BE2C (cell line): ENCODE results near the gene PNPLA7.

Source experiments
- DNase-seq: peaks from one replicate; pipeline ENCODE4 v3.0.0-alpha.2; 2020
- H3K27me3 ChIP-seq: fragments of 250-450 bp; sonication (Bioruptor Pico); 2 replicates; pipeline ENCODE4 v1.5.1; 2020; ENCODE audit warnings: mild to moderate bottlenecking
- H3K36me3 ChIP-seq: fragments of 250-450 bp; sonication (Bioruptor Pico); 2 replicates; pipeline ENCODE4 v1.5.1; 2020; ENCODE audit warnings: mild to moderate bottlenecking
- H3K4me1 ChIP-seq: fragments of 250-450 bp; sonication (Bioruptor Pico); 2 replicates; pipeline ENCODE4 v1.5.1; 2020
- H3K4me3 ChIP-seq: 2 replicates; pipeline ENCODE4 v1.5.1; 2011; ENCODE audit warnings: low read depth, low read length
- H3K9me3 ChIP-seq: fragments of 250-450 bp; sonication (Bioruptor Pico); 2 replicates; pipeline ENCODE4 v1.5.1; 2020
- TF ChIP-seq, protein P1 (sequence below): IDR thresholded peaks from 2 replicates; pipeline ENCODE4 v1.5.1; 2012; ENCODE audit warnings: mild to moderate bottlenecking, low read depth, low read length

The PNPLA7 gene

DNA sequence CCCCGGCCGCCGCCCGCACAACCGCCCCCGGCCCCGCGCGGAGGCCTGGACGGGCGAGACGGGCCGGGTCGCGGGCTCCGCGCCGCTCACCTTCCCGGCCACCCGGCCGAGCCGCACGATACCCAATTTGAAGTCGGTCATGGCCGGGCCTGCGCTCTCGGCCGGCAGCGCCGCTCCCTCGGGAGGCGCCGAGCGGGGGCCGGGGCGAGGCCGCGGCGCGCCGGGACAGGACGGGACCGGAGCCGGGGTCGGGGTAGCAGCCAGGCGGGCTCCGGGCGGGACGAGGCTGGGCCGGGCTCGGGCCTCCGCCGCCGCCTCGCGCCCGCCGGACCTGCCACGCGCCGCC, 39.9 kb upstream of the PNPLA7 start:
- Histone ChIP-seq H3K4me3 (peak overlapping the region; percentile 72), H3K27me3 (no peaks in the 10 kb centered on the region), H3K36me3 (peaks cover 27% of the 10 kb centered on the region), H3K9me3 (no peaks in the 10 kb centered on the region), H3K4me1 (no peaks in the 10 kb centered on the region)
- TF ChIP-seq, protein P1, sequence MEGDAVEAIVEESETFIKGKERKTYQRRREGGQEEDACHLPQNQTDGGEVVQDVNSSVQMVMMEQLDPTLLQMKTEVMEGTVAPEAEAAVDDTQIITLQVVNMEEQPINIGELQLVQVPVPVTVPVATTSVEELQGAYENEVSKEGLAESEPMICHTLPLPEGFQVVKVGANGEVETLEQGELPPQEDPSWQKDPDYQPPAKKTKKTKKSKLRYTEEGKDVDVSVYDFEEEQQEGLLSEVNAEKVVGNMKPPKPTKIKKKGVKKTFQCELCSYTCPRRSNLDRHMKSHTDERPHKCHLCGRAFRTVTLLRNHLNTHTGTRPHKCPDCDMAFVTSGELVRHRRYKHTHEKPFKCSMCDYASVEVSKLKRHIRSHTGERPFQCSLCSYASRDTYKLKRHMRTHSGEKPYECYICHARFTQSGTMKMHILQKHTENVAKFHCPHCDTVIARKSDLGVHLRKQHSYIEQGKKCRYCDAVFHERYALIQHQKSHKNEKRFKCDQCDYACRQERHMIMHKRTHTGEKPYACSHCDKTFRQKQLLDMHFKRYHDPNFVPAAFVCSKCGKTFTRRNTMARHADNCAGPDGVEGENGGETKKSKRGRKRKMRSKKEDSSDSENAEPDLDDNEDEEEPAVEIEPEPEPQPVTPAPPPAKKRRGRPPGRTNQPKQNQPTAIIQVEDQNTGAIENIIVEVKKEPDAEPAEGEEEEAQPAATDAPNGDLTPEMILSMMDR: no peak
- DNase-seq: no peak

DNA sequence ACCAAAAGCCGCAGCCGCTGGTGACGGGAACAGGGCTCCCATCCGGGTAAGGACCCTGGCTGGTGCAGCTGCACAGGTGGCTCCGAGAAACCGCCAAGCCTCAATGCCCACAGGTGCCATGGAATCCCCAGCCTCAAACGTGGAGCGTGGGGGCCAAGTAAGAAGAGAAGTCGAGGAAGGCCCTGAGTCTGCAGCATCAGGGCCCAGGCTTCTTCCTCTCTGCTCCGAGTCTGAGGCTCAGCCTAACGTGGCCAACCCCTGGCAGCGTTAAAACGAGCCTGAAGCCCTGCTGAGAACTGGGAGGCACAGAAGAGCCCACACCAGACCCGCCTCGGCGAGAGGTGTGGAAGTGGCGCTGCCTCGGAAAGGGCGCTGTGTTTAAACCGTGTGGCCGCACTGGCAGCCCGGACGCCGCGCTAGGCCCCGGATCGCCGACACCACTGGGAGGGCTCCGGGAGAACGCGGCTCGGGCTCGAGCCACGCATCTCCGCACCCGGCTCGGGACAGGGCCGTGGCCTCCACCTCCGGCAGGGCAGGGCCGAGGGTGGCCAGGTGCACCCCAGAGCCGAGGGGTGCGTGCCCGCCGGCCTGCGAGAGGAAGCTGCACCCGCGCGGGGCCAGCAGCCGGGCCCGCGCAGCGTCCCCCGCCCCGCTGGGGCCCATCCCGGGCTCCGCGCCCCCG, 39.4 kb upstream of the PNPLA7 start:
- peak overlapping the region; percentile 72 for H3K4me3 ChIP-seq
- peaks cover 31% of the 10 kb centered on the region for H3K36me3 ChIP-seq
- H3K4me1 ChIP-seq: no peaks in the 10 kb centered on the region
- TF ChIP-seq, protein P1: no peak
- no peak for DNase-seq
- no peaks in the 10 kb centered on the region for H3K9me3 ChIP-seq
- H3K27me3 ChIP-seq: no peaks in the 10 kb centered on the region

DNA sequence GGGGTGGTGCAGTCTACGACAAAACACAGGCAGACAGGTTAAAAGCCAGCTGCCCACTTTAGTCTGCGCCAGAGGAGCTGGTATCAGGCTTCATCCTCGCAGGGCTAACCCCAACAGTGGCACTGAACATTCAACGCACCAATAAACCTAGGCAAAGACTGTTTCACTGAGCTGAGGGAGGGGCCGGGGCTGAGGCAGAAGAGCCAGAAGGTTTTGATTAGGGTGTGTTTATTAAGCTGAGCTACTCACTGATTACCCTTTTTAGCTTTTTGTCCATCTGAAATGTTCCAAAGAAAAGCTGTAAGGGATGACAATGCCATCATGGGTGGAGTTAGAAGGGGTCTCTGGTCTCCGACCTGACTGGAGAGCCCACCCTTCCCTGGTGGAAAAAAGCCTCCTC, 38.7 kb upstream of the PNPLA7 start:
- Histone ChIP-seq H3K36me3 (peaks cover 38% of the 10 kb centered on the region), H3K9me3 (no peaks in the 10 kb centered on the region), H3K4me3 (peak overlapping the region; percentile 72), H3K27me3 (no peaks in the 10 kb centered on the region), H3K4me1 (no peaks in the 10 kb centered on the region)
- no peak for DNase-seq
- TF ChIP-seq, protein P1: no peak

DNA sequence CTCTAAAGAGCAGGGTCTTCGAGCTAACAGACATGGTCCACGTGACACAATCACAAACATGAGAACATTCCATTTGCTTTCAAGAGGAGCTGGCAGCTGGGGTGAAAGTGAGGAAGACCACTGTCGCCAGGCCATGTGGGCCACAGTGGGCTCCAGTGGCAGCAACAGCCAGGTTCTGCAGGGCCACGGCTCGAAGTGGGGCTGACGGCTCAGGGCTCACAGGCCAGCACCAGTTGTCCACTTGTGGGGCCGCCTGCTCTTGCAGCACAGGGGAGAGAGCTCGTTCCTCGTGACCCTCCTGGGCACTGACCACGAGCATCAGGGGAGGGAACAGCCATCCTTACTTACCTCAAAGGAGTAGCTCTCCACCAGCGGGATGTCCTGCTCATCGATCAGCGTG, 38.1 kb upstream of the PNPLA7 start:
- H3K4me1 ChIP-seq: no peaks in the 10 kb centered on the region
- H3K36me3 ChIP-seq: peaks cover 38% of the 10 kb centered on the region
- no peak for DNase-seq
- TF ChIP-seq, protein P1: no peak
- H3K27me3 ChIP-seq: no peaks in the 10 kb centered on the region
- no peaks in the 10 kb centered on the region for H3K9me3 ChIP-seq
- H3K4me3 ChIP-seq: no peak overlapping the region

DNA sequence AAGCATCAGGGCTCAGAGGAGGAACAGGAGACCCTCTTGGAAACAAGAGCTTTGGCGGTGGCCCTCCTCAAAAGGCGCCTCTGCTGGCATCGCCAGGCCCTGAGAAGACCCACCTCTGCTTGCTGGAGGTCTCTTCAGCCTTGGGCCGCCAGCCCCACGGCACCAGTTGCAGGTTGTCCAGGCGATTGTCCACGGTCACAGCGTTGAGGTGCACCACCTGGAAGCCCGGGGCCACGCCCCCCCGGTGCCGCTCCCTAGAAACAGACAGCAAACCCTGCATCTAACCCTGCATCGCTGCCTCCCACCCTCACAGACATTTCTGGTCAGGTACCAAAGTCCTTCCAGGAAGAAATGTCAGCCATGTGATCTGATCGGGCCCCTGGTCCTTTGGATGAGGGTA, 36.7 kb upstream of the PNPLA7 start:
- Histone ChIP-seq H3K4me3 (no peak overlapping the region), H3K36me3 (peaks cover 53% of the 10 kb centered on the region)

DNA sequence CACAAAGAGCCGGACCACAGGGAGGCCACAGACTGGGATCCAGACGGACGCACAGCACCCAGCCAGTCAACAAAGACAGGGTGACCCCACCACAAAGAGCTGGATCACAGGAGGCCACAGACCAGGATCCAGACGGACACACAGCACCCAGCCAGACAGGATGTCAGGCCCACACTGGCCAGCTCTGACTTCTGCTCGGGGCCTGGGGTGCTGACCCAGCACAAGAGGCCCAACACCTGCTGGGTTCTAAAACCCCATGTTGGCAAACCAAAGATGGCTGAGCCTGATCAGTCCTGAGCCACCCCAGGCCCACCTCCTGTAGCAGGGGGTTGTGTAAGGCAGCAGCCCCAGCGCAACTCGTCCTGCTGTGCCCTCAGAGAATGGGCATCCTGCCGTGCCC, 33.8 kb upstream of the PNPLA7 start:
- Histone ChIP-seq H3K9me3 (no peaks in the 10 kb centered on the region), H3K4me1 (no peaks in the 10 kb centered on the region; the same call in 1 of the 2 replicates), H3K4me3 (no peak overlapping the region), H3K27me3 (no peaks in the 10 kb centered on the region), H3K36me3 (peaks cover 60% of the 10 kb centered on the region)
- no peak for DNase-seq
- TF ChIP-seq, protein P1: no peak

More for the DNA sequence above, 36.7 kb upstream of the PNPLA7 start:
- Histone ChIP-seq H3K9me3 (no peaks in the 10 kb centered on the region), H3K4me1 (no peaks in the 10 kb centered on the region), H3K27me3 (no peaks in the 10 kb centered on the region)
- DNase-seq: no peak
- TF ChIP-seq, protein P1: no peak
